K562 (cell line): ENCODE measurements around the gene SEC22C. TPM values are rescaled to one million over a fixed set of nuclear protein-coding genes. Genes with fewer than 3 reads are reported as not detected.

ENCODE experiments used
- BACH1 ChIP-seq: fragments of 200-800 bp; sonication (Bioruptor generic); IDR thresholded peaks from 2 replicates; pipeline ENCODE4 v1.6.1; 2016; ENCODE audit warnings: missing genetic modification characterization, missing compliant biosample characterization
- CTBP1 ChIP-seq: fragments of 450-650 bp; IDR thresholded peaks from 2 replicates; pipeline ENCODE4 v1.6.1; 2016; ENCODE audit warnings: borderline replicate concordance
- HMG20B ChIP-seq: fragments of 250-450 bp; sonication (Bioruptor Pico); IDR thresholded peaks from 2 replicates; pipeline ENCODE4 v1.5.0; 2021; ENCODE audit warnings: mild to moderate bottlenecking
- KAT2B ChIP-seq: IDR thresholded peaks from one replicate; pipeline ENCODE4 v1.6.1; 2012; ENCODE audit warnings: low read depth, mild to moderate bottlenecking, control low read depth, inconsistent platforms, low read length, moderate library complexity
- NCOA6 ChIP-seq: fragments of 450-650 bp; IDR thresholded peaks from 2 replicates; pipeline ENCODE4 v1.6.1; 2017; ENCODE audit warnings: mild to moderate bottlenecking
- RREB1 ChIP-seq: fragments of 250-450 bp; sonication (Bioruptor Pico); IDR thresholded peaks from 2 replicates; pipeline ENCODE4 v1.4.0; 2020
- SUPT5H ChIP-seq: fragments of 450-650 bp; IDR thresholded peaks from 2 replicates; pipeline ENCODE4 v1.6.1; 2016
- TAF9B ChIP-seq: fragments of 450-650 bp; IDR thresholded peaks from 2 replicates; pipeline ENCODE4 v1.6.1; 2018; ENCODE audit warnings: mild to moderate bottlenecking; ENCODE audit not compliant: partially characterized antibody
- ZNF280B ChIP-seq: fragments of 250-450 bp; sonication (Bioruptor Pico); IDR thresholded peaks from 2 replicates; pipeline ENCODE4 v1.5.1; 2021; ENCODE audit warnings: mild to moderate bottlenecking
- ZNF354B ChIP-seq: fragments of 250-450 bp; sonication (Bioruptor Pico); IDR thresholded peaks from 2 replicates; pipeline ENCODE4 v1.4.0; 2020
- ZNF695 ChIP-seq: fragments of 450-650 bp; formaldehyde crosslinking; IDR thresholded peaks from 2 replicates; pipeline ENCODE4 v1.4.0; 2020; ENCODE audit warnings: mild to moderate bottlenecking, moderate library complexity
- ZNF778 ChIP-seq: fragments of 450-650 bp; formaldehyde crosslinking; IDR thresholded peaks from 2 replicates; pipeline ENCODE4 v1.4.0; 2020; ENCODE audit warnings: mild to moderate bottlenecking, moderate library complexity
- polyA plus RNA-seq, 8 experiments: library from polyadenylated mRNA; depleted of rRNA in 4 of 8; stranded (reverse) in 5 of 8; unstranded in 3 of 8; fragments of >200 nt; fragmentation: Nextera tagmentation in 2 of 8; fragmentation: Illumina TruSeq in 1 of 8; extraction: Ambion mirVana in 2 of 8; extraction: Trizol in 1 of 8; gene quantifications; 2 replicates each; pipeline versions ENCODE4 v1.2.1 to v1.2.3, GENCODE V29; 2011 to 2014; ENCODE audit warnings: inconsistent platforms in 1 of 8, missing spikeins in 1 of 8
- total RNA-seq, 7 experiments: library from RNA; depleted of rRNA in 6 of 7; stranded (reverse); fragments of >200 nt in 6 of 7; fragmentation: Illumina TruSeq in 2 of 7; extraction: Trizol in 2 of 7; gene quantifications; 2 replicates each; pipeline versions ENCODE4 v1.2.1 to v1.2.3, GENCODE V29; 2011 to 2021; ENCODE audit warnings: low replicate concordance in 1 of 7
- TF ChIP-seq, protein P1 (sequence below): sonication (generic); formaldehyde crosslinking; IDR thresholded peaks from 2 replicates; pipeline ENCODE4 v1.5.0; 2020; ENCODE audit warnings: missing genetic modification reagents
- TF ChIP-seq, protein P2 (sequence below): fragments of 250-450 bp; sonication (Bioruptor Pico); IDR thresholded peaks from 2 replicates; pipeline ENCODE4 v1.4.0; 2020; ENCODE audit warnings: mild to moderate bottlenecking, moderate library complexity, borderline replicate concordance

Gene SEC22C
- total and polyA plus RNA-seq, 9 of the 15 experiments (the other 6 are each of a cell fraction or from before 2014, with no cell fraction given): 35.6 to 68.4 (median 50.7) TPM

DNA sequence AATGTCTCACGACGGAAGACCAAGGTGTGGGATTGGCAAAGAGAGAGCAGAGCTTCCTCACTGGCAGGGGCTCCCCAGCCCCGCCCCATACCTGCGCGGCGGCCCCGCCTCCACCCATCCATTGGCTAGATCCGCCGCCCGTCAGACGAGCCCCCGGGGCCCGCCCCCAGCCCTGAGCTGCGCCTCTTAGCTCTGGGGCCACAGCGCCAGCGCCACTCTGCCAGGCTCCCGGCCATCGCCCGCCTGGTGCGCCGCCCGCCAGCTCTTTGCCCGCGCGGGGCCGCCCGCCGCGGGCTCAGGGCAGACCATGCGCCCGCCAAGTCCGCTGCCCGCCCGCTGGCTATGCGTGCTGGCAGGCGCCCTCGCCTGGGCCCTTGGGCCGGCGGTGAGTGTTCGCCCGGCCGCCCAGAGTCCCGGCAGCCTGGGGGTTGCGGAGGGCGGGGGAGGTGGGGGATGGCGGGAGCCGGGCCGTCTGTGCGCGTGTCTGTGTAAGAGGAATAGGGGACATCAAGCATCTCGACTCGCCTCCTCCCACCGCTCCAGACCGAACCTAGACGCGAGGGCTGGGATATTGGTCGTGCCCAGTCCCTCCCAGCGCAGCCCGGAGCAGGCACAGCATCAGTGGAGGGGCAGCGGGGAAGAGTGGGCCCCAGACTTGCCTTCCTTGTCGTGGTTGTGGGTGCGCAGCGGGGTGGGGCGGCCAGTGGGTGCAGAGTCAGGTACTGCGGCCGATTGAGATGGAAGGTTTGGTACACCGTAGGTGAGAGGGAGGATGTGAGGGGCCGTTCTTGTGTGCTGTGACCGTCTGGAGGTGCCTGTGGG lies 79.1 kb downstream of the SEC22C start, which contains the start of gene VIPR1 (continued):
- TF ChIP-seq RREB1 (CRISPR knock-in tag) (0 out of 2 replicates have a peak, but pooled peaks have one; percentile 50), KAT2B (no peak), BACH1 (no peak), TAF9B (no peak), ZNF280B (CRISPR knock-in tag) (no peak), HMG20B (CRISPR knock-in tag) (no peak), CTBP1 (peak; percentile 29; the same call in 1 of the 2 replicates), ZNF354B (no peak), ZNF778 (CRISPR knock-in tag) (no peak), SUPT5H (no peak), ZNF695 (CRISPR knock-in tag) (no peak), NCOA6 (no peak)
- TF ChIP-seq, protein P1, sequence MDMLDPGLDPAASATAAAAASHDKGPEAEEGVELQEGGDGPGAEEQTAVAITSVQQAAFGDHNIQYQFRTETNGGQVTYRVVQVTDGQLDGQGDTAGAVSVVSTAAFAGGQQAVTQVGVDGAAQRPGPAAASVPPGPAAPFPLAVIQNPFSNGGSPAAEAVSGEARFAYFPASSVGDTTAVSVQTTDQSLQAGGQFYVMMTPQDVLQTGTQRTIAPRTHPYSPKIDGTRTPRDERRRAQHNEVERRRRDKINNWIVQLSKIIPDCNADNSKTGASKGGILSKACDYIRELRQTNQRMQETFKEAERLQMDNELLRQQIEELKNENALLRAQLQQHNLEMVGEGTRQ: no peak
- TF ChIP-seq, protein P2, sequence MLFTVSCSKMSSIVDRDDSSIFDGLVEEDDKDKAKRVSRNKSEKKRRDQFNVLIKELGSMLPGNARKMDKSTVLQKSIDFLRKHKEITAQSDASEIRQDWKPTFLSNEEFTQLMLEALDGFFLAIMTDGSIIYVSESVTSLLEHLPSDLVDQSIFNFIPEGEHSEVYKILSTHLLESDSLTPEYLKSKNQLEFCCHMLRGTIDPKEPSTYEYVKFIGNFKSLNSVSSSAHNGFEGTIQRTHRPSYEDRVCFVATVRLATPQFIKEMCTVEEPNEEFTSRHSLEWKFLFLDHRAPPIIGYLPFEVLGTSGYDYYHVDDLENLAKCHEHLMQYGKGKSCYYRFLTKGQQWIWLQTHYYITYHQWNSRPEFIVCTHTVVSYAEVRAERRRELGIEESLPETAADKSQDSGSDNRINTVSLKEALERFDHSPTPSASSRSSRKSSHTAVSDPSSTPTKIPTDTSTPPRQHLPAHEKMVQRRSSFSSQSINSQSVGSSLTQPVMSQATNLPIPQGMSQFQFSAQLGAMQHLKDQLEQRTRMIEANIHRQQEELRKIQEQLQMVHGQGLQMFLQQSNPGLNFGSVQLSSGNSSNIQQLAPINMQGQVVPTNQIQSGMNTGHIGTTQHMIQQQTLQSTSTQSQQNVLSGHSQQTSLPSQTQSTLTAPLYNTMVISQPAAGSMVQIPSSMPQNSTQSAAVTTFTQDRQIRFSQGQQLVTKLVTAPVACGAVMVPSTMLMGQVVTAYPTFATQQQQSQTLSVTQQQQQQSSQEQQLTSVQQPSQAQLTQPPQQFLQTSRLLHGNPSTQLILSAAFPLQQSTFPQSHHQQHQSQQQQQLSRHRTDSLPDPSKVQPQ (CRISPR knock-in tag): no peak
